HTERT RPE-1 (cell line): ENCODE measurements around the gene SLC43A1.

Source experiments
- in situ Hi-C: fragments of 300-500 bp; cut with MboI; formaldehyde crosslinking; loops from 4 replicates; pipeline ENCODE4 v1.14.3; 2020; ENCODE audit warnings: low sequenced_read_pairs

The SLC43A1 gene

GRCh38 chr11:57530215-57530595 lies 14.7 kb upstream of the SLC43A1 start:
- in situ Hi-C loops: no loop called here

- in situ Hi-C loops: no loop called here
These were observed 13.5 kb upstream of the SLC43A1 start for GRCh38 chr11:57529012-57529411.

- in situ Hi-C loops: no loop called here
These were observed 11.6 kb upstream of the SLC43A1 start for GRCh38 chr11:57527056-57527631.

GRCh38 chr11:57523419-57523818 lies 7.9 kb upstream of the SLC43A1 start:
- in situ Hi-C loops: no loop called here

- in situ Hi-C loops: no loop called here
These were observed 5.6 kb upstream of the SLC43A1 start for GRCh38 chr11:57521116-57521515.

- in situ Hi-C loops: no loop called here
These were observed 550 bp upstream of the SLC43A1 start for GRCh38 chr11:57516061-57516443.

GRCh38 chr11:57514538-57515331 lies 767 bp downstream of the SLC43A1 start:
- in situ Hi-C loops: no loop called here

GRCh38 chr11:57513911-57514537 lies 1.5 kb downstream of the SLC43A1 start:
- in situ Hi-C loops: no loop called here

- in situ Hi-C loops: no loop called here
These were observed 2.1 kb downstream of the SLC43A1 start for GRCh38 chr11:57513452-57513795.

- in situ Hi-C loops: no loop called here
These were observed 2.7 kb downstream of the SLC43A1 start for GRCh38 chr11:57512646-57513451.

- in situ Hi-C loops: no loop called here
These were observed 3.6 kb downstream of the SLC43A1 start for GRCh38 chr11:57511741-57512430.

GRCh38 chr11:57508341-57509170 lies 6.9 kb downstream of the SLC43A1 start:
- in situ Hi-C loops: no loop called here

GRCh38 chr11:57506522-57506921 lies 9.0 kb downstream of the SLC43A1 start:
- in situ Hi-C loops: no loop called here

- in situ Hi-C loops: no loop called here
These were observed 11.0 kb downstream of the SLC43A1 start for GRCh38 chr11:57504511-57504910.

GRCh38 chr11:57502870-57503269 lies 12.6 kb downstream of the SLC43A1 start:
- in situ Hi-C loops: no loop called here

GRCh38 chr11:57502376-57502775 lies 13.1 kb downstream of the SLC43A1 start:
- in situ Hi-C loops: no loop called here

- in situ Hi-C loops: no loop called here
These were observed 13.5 kb downstream of the SLC43A1 start for GRCh38 chr11:57501953-57502352.

GRCh38 chr11:57500926-57501325 lies 14.6 kb downstream of the SLC43A1 start:
- in situ Hi-C loops: no loop called here

- in situ Hi-C loops: no loop called here
These were observed 15.0 kb downstream of the SLC43A1 start for GRCh38 chr11:57500515-57500914.

GRCh38 chr11:57499983-57500461 lies 15.5 kb downstream of the SLC43A1 start:
- in situ Hi-C loops: no loop called here
